ENCODE data around the gene ROBO1. TPM values are rescaled to one million over a fixed set of nuclear protein-coding genes. Genes with fewer than 3 reads are reported as not detected.

ROBO1 gene
- total RNA-seq, 1 donor, result 34.2 TPM

DNA sequence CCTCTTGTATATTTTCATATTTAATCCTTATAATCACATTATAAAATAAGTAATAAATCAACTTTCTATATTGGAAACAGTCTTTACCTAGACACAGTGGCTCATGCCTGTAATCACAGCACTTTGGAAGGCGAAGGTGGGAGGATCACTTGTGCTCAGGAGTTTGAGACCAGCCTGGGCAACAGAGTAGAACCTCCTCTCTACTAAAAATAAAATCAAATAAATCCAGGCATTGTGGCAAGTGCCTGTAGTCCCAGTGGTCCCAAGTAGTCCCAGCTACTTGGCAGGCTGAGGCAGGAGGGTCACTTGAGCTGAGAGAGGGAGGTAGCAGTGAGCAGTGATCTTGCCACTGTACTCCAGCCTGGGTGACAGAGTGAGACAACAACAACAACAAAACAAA lies 975.1 kb downstream of the ROBO1 start:
- TF ChIP-seq, protein P1, sequence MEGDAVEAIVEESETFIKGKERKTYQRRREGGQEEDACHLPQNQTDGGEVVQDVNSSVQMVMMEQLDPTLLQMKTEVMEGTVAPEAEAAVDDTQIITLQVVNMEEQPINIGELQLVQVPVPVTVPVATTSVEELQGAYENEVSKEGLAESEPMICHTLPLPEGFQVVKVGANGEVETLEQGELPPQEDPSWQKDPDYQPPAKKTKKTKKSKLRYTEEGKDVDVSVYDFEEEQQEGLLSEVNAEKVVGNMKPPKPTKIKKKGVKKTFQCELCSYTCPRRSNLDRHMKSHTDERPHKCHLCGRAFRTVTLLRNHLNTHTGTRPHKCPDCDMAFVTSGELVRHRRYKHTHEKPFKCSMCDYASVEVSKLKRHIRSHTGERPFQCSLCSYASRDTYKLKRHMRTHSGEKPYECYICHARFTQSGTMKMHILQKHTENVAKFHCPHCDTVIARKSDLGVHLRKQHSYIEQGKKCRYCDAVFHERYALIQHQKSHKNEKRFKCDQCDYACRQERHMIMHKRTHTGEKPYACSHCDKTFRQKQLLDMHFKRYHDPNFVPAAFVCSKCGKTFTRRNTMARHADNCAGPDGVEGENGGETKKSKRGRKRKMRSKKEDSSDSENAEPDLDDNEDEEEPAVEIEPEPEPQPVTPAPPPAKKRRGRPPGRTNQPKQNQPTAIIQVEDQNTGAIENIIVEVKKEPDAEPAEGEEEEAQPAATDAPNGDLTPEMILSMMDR (IDR thresholded peaks at IDR 0.05; ENCODE audit: insufficient read depth, low read length), result no peak
- DNase-seq (ENCODE audit: low read depth), result no peak
- no peak overlapping the region for H3K4me3 ChIP-seq (ENCODE audit: low read depth, low read length)

- no peak for DNase-seq (ENCODE audit: low read depth)
- H3K4me3 ChIP-seq (ENCODE audit: low read depth, low read length), result no peak overlapping the region
- TF ChIP-seq, protein P1 (IDR thresholded peaks at IDR 0.05; ENCODE audit: insufficient read depth, low read length), result no peak
These were observed 975.6 kb downstream of the ROBO1 start for GRCh38 chr3:78792212-78792611.

- DNase-seq (ENCODE audit: low read depth), result no peak
- TF ChIP-seq, protein P1 (IDR thresholded peaks at IDR 0.05; ENCODE audit: insufficient read depth, low read length), result no peak
- no peak overlapping the region for H3K4me3 ChIP-seq (ENCODE audit: low read depth, low read length)
These were observed 976.0 kb downstream of the ROBO1 start for GRCh38 chr3:78791753-78792152.

DNA sequence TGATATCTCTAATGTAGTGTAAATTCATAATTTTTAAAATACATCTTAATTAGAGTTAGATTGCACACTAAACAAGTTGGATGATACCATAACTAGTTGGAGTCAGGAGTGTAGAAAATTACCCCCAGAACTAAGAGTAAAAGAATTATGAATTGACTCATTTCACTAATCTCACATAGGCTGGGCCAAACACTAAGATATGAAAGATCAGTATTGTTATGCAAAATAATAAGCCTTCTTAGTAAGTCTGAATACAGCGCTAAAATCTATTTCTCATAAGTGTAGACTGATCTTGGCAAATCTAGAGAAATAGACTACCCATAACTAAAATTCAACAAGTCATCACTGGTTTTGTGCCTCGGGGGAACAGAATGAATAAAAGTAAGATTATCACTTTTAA lies 979.0 kb downstream of the ROBO1 start:
- TF ChIP-seq, protein P1 (IDR thresholded peaks at IDR 0.05; ENCODE audit: insufficient read depth, low read length), result no peak
- DNase-seq (ENCODE audit: low read depth), result no peak
- H3K4me3 ChIP-seq (ENCODE audit: low read depth, low read length), result no peak overlapping the region

DNA sequence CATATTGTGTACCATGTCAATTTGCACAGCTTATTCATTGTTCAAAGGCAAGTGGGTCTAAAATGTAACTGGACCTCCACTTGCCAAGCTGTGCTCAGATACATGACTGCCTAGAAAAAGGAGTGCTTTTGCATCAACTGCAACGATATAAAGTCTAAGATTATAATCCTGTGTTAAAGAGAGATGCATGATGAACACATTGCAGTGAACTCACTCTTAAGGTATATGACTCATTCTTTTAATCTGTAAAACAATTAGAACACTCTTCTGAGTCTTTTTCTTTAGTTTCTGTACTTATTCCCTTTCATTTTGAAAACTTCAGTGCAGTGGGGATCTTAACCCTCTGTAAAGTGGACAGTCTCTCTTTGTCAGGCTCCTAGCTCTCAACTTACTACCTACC lies 982.8 kb downstream of the ROBO1 start:
- TF ChIP-seq, protein P1 (IDR thresholded peaks at IDR 0.05; ENCODE audit: insufficient read depth, low read length), result no peak
- DNase-seq (ENCODE audit: low read depth), result no peak
- no peak overlapping the region for H3K4me3 ChIP-seq (ENCODE audit: low read depth, low read length)

DNA sequence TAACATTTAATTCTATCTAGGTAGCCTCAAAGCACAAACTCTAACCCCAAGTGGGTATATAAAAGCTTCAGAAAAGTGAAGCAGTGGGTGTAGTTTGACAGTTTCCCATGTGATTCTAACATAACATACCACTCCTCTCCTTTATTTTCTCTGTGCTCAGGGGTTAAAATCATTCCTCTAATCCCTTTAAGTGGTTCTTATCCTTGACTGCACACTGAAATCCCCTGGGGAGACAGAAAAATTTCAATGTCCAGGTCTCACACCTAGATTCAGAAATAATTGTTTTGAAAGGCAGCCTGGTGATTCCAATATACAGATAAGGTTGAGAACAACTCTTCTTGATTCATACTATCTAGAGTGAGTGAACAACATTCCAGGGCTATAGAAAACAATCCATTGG lies 986.4 kb downstream of the ROBO1 start:
- DNase-seq (ENCODE audit: low read depth), result no peak
- TF ChIP-seq, protein P1 (IDR thresholded peaks at IDR 0.05; ENCODE audit: insufficient read depth, low read length), result no peak
- no peak overlapping the region for H3K4me3 ChIP-seq (ENCODE audit: low read depth, low read length)
